Neural crest cell (in vitro differentiated cells): Measurements from ENCODE around the gene RYR1. TPM values are rescaled to one million over a fixed set of nuclear protein-coding genes. Genes with fewer than 3 reads are reported as not detected.

ENCODE experiments used
- DNase-seq: peaks from one replicate; pipeline ENCODE4 v3.0.0; 2021; ENCODE audit warnings: low read depth, mixed read lengths, low spot score
- H3K27ac Mint-ChIP-seq: one replicate; pipeline ENCODE4 v1.8.0; 2021; ENCODE audit warnings: mild to moderate bottlenecking, mixed read lengths; ENCODE audit not compliant: unreplicated experiment
- H3K27me3 Mint-ChIP-seq: 2 replicates; pipeline ENCODE4 v1.8.0; 2021; ENCODE audit warnings: low read depth, mild to moderate bottlenecking, mixed read lengths
- H3K36me3 Mint-ChIP-seq: 2 replicates; pipeline ENCODE4 v1.8.0; 2021; ENCODE audit warnings: low read depth, mild to moderate bottlenecking, mixed read lengths
- H3K4me1 Mint-ChIP-seq: 2 replicates; pipeline ENCODE4 v1.8.0; 2021; ENCODE audit warnings: mixed read lengths
- H3K4me3 Mint-ChIP-seq: one replicate; pipeline ENCODE4 v1.8.0; 2021; ENCODE audit warnings: mild to moderate bottlenecking, mixed read lengths
- H3K9me3 Mint-ChIP-seq: 2 replicates; pipeline ENCODE4 v1.8.0; 2021; ENCODE audit warnings: mixed read lengths
- CTCF ChIP-seq: fragments of 200-600 bp; sonication (generic); conservative IDR thresholded peaks from 2 replicates; pipeline ENCODE4 v1.5.0; 2021; ENCODE audit warnings: antibody characterized with exemption, mild to moderate bottlenecking
- total RNA-seq: library from RNA; stranded (reverse); gene quantifications from 2 replicates; pipeline ENCODE4 v1.2.1, GENCODE V29; 2021

The RYR1 gene
- total RNA-seq, 1 donor from 2014 or later = 1.1 TPM

DNA sequence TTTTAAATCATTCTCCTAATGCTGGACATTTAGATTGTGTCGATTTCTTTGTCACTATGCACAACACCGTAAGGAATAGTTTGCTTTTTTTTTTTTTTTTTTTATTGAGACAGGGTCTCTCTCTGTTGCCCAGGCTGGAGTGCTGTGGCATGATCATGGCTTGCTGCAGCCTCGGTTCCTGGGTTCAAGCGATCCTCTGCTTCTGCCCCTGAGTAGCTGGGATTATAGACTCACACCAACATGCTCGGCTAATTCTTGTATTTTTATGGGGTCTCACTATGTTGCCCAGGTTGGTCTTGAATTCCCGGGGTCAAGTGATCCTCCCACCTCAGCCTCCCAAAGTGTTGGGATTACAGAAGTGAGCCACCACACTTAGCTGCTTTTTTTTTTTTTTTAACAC is 86.5 kb downstream of the RYR1 start:
- no peak for TF ChIP-seq CTCF
- Mint-ChIP-seq H3K36me3 (no peaks in the 10 kb centered on the region), H3K4me1 (peaks cover 8% of the 10 kb centered on the region), H3K27me3 (no peaks in the 10 kb centered on the region), H3K27ac (no peak overlapping the region), H3K4me3 (no peak overlapping the region), H3K9me3 (no peaks in the 10 kb centered on the region)
- DNase-seq = no peak

GRCh38 chr19:38522915-38523314 is 89.4 kb downstream of the RYR1 start:
- no peak overlapping the region for H3K27ac Mint-ChIP-seq
- H3K4me3 Mint-ChIP-seq = no peak overlapping the region
- no peak for TF ChIP-seq CTCF
- H3K36me3 Mint-ChIP-seq = no peaks in the 10 kb centered on the region
- H3K9me3 Mint-ChIP-seq = no peaks in the 10 kb centered on the region
- no peaks in the 10 kb centered on the region for H3K27me3 Mint-ChIP-seq
- H3K4me1 Mint-ChIP-seq = peaks cover 5% of the 10 kb centered on the region
- DNase-seq = no peak

GRCh38 chr19:38523319-38523718 is 89.8 kb downstream of the RYR1 start:
- TF ChIP-seq CTCF = no peak
- no peaks in the 10 kb centered on the region for H3K36me3 Mint-ChIP-seq
- no peaks in the 10 kb centered on the region for H3K9me3 Mint-ChIP-seq
- H3K27me3 Mint-ChIP-seq = no peaks in the 10 kb centered on the region
- H3K4me3 Mint-ChIP-seq = no peak overlapping the region
- H3K27ac Mint-ChIP-seq = no peak overlapping the region
- H3K4me1 Mint-ChIP-seq = peaks cover 5% of the 10 kb centered on the region
- no peak for DNase-seq

GRCh38 chr19:38524369-38524768 is 90.9 kb downstream of the RYR1 start:
- H3K4me1 Mint-ChIP-seq = peaks cover 7% of the 10 kb centered on the region
- DNase-seq = no peak
- no peaks in the 10 kb centered on the region for H3K9me3 Mint-ChIP-seq
- no peaks in the 10 kb centered on the region for H3K27me3 Mint-ChIP-seq
- no peak overlapping the region for H3K4me3 Mint-ChIP-seq
- no peak for TF ChIP-seq CTCF
- no peak overlapping the region for H3K27ac Mint-ChIP-seq
- no peaks in the 10 kb centered on the region for H3K36me3 Mint-ChIP-seq

- no peak for DNase-seq
- Mint-ChIP-seq H3K27ac (no peak overlapping the region), H3K36me3 (no peaks in the 10 kb centered on the region), H3K9me3 (no peaks in the 10 kb centered on the region), H3K27me3 (no peaks in the 10 kb centered on the region), H3K4me3 (no peak overlapping the region), H3K4me1 (peaks cover 11% of the 10 kb centered on the region)
- no peak for TF ChIP-seq CTCF
Observed at GRCh38 chr19:38524994-38525634, 91.6 kb downstream of the RYR1 start.

DNA sequence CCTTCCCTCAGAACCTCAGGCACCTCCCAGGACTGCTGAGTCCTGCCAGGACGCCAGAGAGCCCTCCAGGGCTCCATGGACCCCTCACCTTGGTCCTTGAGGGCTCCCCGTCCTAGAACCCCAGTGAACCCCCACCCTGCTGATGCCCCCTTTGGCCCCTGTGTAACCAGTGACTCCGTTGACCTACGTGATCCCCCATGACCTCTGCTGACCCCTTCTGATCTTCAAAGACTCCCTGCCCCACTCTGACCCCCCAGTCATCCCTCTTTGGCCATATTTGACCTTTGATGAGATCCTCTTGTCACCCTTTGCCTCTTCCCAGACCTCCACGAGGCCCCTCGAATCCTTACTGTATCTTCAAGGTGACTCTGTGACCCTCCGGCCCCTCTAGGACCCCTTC is 92.9 kb downstream of the RYR1 start:
- H3K27me3 Mint-ChIP-seq = no peaks in the 10 kb centered on the region
- TF ChIP-seq CTCF = no peak
- H3K4me1 Mint-ChIP-seq = peaks cover 11% of the 10 kb centered on the region
- no peak overlapping the region for H3K4me3 Mint-ChIP-seq
- no peak for DNase-seq
- H3K36me3 Mint-ChIP-seq = no peaks in the 10 kb centered on the region
- H3K27ac Mint-ChIP-seq = no peak overlapping the region
- H3K9me3 Mint-ChIP-seq = no peaks in the 10 kb centered on the region
